Measurements from ENCODE around the gene CLEC2L. TPM values are rescaled to one million over a fixed set of nuclear protein-coding genes. Genes with fewer than 3 reads are reported as not detected.

Gene CLEC2L
- total RNA-seq, result not detected

DNA sequence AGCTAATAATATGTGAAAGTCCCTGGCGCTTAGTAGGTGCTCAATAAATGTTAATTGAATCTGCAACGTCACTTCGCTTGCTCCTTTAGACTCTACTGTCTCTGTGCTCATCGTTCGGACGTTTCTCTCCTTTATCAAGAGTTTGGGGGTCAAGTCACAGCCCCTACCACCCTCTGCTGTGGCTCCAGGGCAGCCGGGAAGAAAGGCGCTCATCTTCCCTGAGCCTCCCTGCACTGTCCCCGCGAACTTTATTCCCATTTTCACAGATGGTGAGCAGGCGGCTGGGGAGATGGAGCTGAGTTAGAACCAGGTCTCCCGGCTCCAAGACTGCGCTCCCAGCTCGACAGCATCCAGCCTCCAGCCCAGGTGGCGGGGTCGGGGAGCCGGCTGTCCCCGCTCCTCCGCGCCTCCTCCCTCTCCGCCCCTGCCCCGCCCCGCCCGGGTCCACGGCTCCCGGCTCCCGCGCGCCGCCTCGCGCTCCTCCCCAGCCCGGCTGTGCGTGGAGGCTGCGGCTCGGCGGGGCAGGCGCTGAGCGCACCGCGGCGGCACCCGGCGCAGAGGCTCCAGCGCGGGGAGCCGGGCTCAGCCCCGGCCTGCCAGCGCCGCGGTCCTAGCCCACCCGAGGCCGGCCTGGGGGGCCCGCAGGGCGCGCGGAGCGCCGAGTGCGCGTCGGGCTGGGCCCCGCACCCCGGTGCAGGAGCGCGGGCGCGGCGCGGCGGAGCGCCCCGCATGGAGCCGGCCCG is at the start of gene CLEC2L:
Gene CLEC2L, plus strand, starts transcription at position 487 of the 743 bp plus-strand sequence. Its CDS starts 243 bp downstream, at position 730.
- CTCF ChIA-PET, result no interaction called here
- Mint-ChIP-seq H3K4me3 (no peak within 1 kb of the TSS), H3K27me3 (ENCODE audit: low read depth) (peaks cover 33% of the 10 kb centered on the region), H3K4me1 (ENCODE audit: low read depth) (peaks cover 8% of the 10 kb centered on the region), H3K36me3 (ENCODE audit: low read depth) (no peaks in the 10 kb centered on the region), H3K27ac (no peak within 1 kb of the TSS), H3K9me3 (no peaks in the 10 kb centered on the region)
- intact Hi-C loops (cut with micrococcal nuclease), result no loop called here
- DNase-seq, result peak; percentile 8

DNA sequence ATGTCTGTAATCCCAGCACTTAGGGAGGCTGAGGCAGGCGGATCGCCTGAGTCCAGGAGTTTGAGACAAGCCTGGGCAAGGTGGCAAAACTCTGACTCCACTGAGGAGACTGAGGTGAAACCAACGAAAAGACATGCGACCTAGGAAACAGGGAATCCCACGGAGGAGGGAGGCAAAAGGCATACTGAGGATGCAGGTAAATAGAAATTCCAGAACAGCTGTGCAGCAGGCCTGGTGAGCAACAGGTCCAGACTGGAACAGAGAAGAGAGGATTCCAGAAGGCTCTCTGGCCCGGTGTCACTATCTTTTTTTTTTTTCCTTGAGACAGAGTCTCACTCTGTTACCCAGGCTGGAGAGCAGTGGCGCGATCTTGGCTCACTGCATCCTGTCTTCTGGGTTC is 47.3 kb upstream of the CLEC2L start:
- CTCF ChIA-PET, result interaction anchor here (0.5 to 1.2 kb wide), 2 partner anchors 23 to 112 kb away, joined by 3 read pairs; no protein-coding TSS in a partner anchor
- H3K4me1 Mint-ChIP-seq (ENCODE audit: low read depth), result no peaks in the 10 kb centered on the region

DNA sequence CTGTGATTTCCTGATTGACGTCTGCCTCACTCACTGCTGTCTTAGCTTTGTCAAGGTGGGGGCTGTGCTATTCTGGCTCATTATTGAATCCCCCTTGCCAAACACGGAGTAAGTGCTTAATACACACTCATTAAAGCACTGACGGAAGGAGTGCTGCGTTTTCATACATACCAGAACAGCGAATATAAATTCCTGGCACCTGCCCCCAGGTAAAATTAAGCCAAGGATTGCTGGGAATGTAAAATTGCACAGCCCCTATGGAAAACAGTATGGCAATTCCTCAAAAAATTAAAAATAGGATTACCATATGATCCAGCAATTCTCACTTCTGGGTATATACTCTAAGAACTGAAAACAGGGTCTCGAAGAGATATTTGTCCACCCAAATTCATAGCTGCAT is 46.6 kb upstream of the CLEC2L start:
- Mint-ChIP-seq H3K27ac (no peak overlapping the region), H3K9me3 (peaks cover 10% of the 10 kb centered on the region), H3K27me3 (ENCODE audit: low read depth) (peaks cover 12% of the 10 kb centered on the region), H3K4me3 (no peak overlapping the region), H3K4me1 (ENCODE audit: low read depth) (no peaks in the 10 kb centered on the region), H3K36me3 (ENCODE audit: low read depth) (peaks cover 2% of the 10 kb centered on the region)
- DNase-seq, result no peak
- intact Hi-C loops (cut with micrococcal nuclease), result no loop called here
- CTCF ChIA-PET, result no interaction called here

More for the DNA sequence above, 47.3 kb upstream of the CLEC2L start:
- Mint-ChIP-seq H3K27ac (no peak overlapping the region), H3K4me3 (no peak overlapping the region), H3K27me3 (ENCODE audit: low read depth) (peaks cover 7% of the 10 kb centered on the region), H3K36me3 (ENCODE audit: low read depth) (peaks cover 2% of the 10 kb centered on the region), H3K9me3 (peaks cover 10% of the 10 kb centered on the region)
- no peak for DNase-seq
- intact Hi-C loops (cut with micrococcal nuclease), result no loop called here

DNA sequence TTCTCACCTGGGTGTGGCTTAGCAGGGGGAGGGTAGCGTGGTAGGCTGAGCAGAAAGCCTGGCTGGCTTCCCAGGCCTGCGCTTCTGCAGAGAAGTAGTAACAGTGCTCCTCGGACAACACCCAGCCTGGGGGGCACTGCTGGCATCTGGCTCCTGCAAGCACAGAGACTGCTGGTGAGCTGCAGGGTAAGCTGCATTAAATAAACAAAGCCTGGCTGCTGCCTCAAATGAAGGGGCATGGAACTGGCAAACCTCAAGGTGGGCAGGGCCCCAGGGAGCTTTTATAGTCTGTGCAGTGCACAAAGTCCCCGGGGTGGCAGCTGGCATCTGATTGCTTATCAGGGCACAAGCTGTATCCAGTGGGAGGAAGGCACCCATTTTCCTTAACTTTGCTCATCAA is 43.9 kb upstream of the CLEC2L start:
- no peak for DNase-seq

DNA sequence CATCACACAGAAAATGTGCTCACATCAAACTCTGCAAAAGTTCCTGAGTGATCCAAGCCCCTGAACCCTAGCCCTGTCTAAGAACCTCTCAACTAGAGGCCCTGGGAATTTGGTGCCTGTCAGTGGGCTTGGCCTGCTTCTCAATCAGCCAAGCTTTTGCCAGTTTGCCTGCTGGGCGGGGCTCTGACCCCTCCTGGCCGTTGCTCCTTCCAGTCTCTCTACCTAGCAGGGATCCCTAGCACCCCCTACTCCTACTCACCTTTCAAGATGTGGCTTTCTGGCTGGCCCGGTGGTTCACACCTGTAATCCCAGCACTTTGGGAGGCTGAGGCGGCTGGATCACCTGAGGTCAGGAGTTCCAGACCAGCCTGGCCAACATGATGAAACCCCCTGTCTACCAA is 42.1 kb upstream of the CLEC2L start:
- no peaks in the 10 kb centered on the region for H3K36me3 Mint-ChIP-seq (ENCODE audit: low read depth)
- intact Hi-C loops (cut with micrococcal nuclease), result loop anchor here (5.0 kb wide), 1 partner anchor 49 kb away; no protein-coding TSS in a partner anchor
- no peak overlapping the region for H3K4me3 Mint-ChIP-seq
- H3K9me3 Mint-ChIP-seq, result no peaks in the 10 kb centered on the region
- peaks cover 2% of the 10 kb centered on the region for H3K4me1 Mint-ChIP-seq (ENCODE audit: low read depth)
- peaks cover 31% of the 10 kb centered on the region for H3K27me3 Mint-ChIP-seq (ENCODE audit: low read depth)
- no peak overlapping the region for H3K27ac Mint-ChIP-seq
- DNase-seq, result no peak
- CTCF ChIA-PET, result no interaction called here

More for the DNA sequence above, 43.9 kb upstream of the CLEC2L start:
- peaks cover 28% of the 10 kb centered on the region for H3K27me3 Mint-ChIP-seq (ENCODE audit: low read depth)
- intact Hi-C loops (cut with micrococcal nuclease), result loop anchor here (5.0 kb wide), 1 partner anchor 47 kb away; no protein-coding TSS in a partner anchor
- CTCF ChIA-PET, result interaction anchor here (0.9 kb wide), 2 partner anchors 128 to 141 kb away, joined by 3 to 4 read pairs; no protein-coding TSS in a partner anchor
- no peak overlapping the region for H3K27ac Mint-ChIP-seq
- H3K4me1 Mint-ChIP-seq (ENCODE audit: low read depth), result peaks cover 2% of the 10 kb centered on the region
- no peaks in the 10 kb centered on the region for H3K36me3 Mint-ChIP-seq (ENCODE audit: low read depth)
- H3K4me3 Mint-ChIP-seq, result no peak overlapping the region
- H3K9me3 Mint-ChIP-seq, result no peaks in the 10 kb centered on the region

DNA sequence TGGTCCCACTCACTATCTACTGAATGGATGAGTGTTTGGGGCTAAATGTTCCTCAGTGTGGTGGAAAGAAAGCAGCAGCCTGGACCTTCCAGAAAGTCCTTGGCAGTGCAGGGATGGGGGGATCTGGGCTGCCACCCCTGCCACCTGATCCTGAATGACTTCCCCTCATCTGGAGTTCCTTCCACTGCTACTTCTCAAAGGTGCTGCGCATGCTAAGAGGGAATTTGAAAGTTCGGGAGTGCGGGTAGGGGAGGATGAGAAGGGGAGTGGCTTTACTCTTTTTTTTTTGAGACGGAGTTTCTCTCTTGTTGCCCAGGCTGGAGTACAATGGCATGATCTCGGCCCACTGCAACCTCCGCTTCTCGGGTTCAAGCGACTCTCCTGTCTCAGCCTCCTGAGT is 41.4 kb upstream of the CLEC2L start:
- intact Hi-C loops (cut with micrococcal nuclease), result loop anchor here (5.0 kb wide), 1 partner anchor 50 kb away; no protein-coding TSS in a partner anchor
- H3K27ac Mint-ChIP-seq, result no peak overlapping the region
- CTCF ChIA-PET, result interaction anchor here (0.6 kb wide), 1 partner anchor 48 kb away, joined by 4 read pairs; no protein-coding TSS in a partner anchor
- no peaks in the 10 kb centered on the region for H3K9me3 Mint-ChIP-seq
- H3K4me3 Mint-ChIP-seq, result peak overlapping the region; percentile 43
- H3K4me1 Mint-ChIP-seq (ENCODE audit: low read depth), result peaks cover 2% of the 10 kb centered on the region
- peaks cover 31% of the 10 kb centered on the region for H3K27me3 Mint-ChIP-seq (ENCODE audit: low read depth)
- no peak for DNase-seq
- H3K36me3 Mint-ChIP-seq (ENCODE audit: low read depth), result no peaks in the 10 kb centered on the region

DNA sequence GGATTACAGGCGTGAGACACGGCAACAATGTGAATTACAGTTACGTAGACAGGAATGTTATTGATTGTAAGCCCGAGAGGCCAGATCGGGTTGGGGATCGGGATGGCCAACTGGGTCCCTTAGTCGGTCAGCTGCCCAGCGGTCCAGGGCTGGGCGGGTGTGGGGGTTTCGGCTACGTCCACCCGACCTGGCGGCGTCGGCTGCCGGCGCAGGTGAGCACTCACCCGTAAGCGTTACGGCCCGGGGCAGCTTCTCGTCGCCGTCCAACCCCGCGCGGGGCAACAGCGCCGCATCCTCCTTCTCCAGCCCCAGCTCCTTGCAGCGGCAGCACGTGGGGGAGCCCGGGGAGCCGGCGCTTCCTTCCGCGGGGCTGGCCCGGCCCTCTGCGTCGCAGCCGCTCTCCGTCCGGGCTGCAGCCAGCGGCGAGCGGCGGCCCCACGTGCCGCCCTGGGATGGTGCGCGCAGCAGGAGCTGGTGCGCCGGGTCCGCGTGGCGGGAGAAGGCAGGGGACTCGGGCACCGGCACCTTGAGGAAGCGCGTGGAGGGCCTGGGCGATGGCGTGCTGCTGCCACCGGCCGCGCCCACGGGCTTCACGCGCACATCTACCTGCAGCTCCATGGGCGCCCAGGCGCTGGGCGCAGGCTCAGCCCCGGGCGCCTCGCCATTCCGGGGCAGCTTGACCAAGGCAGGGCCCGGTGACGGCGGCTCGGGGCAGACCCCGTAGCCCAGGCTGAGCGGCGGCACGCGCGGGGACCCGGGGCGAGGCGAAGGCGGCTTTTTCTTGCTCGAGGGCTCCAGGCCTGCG is 40.6 kb upstream of the CLEC2L start:
- intact Hi-C loops (cut with micrococcal nuclease), result loop anchor here (5.0 kb wide), 1 partner anchor 51 kb away; no protein-coding TSS in a partner anchor
- peak; percentile 49 for DNase-seq
- H3K9me3 Mint-ChIP-seq, result no peaks in the 10 kb centered on the region
- no peaks in the 10 kb centered on the region for H3K36me3 Mint-ChIP-seq (ENCODE audit: low read depth)
- CTCF ChIA-PET, result interaction anchor here (0.6 to 1.3 kb wide), 5 partner anchors 13 to 400 kb away, joined by 3 to 7 read pairs (median 4); no protein-coding TSS in a partner anchor
- no peak overlapping the region for H3K27ac Mint-ChIP-seq
- peaks cover 2% of the 10 kb centered on the region for H3K4me1 Mint-ChIP-seq (ENCODE audit: low read depth)
- H3K27me3 Mint-ChIP-seq (ENCODE audit: low read depth), result peaks cover 33% of the 10 kb centered on the region
- H3K4me3 Mint-ChIP-seq, result peak overlapping the region; percentile 43

DNA sequence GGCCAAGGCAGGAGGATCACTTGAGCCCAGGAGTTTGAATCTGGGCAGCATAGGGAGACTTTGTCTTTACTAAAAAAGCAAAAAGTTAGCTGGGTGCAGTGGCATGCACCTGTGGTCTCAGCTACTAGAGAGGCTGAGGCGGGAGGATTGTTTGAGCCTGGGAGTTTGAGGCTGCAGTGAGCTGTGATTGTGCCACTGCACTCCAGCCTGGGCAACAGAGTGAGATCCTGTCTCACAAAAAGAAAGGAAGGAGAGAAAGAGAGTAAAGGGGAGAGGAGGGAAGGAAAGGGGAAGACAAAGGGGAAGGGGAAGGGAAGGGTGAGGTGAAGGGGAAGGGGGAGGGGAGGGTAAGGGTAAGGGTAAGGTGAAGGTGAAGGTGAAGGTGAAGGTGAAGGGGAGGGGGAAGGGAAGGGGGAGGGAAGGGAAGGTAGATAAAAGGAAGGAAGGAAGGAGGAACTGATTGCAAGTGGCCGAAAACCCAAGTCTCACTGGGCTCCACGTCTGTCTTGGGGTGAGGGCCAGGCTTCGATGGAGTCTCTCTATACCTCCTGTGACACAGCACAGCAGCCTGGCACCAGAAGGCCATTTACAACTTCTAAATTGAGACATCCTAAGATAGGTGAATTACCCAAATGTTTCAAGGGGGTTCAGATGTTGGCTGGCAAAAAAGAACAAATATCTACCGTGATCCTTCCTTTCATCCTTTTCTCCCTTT is 36.0 kb upstream of the CLEC2L start:
- Mint-ChIP-seq H3K4me1 (ENCODE audit: low read depth) (peaks cover 2% of the 10 kb centered on the region), H3K36me3 (ENCODE audit: low read depth) (no peaks in the 10 kb centered on the region), H3K27ac (no peak overlapping the region), H3K4me3 (no peak overlapping the region), H3K27me3 (ENCODE audit: low read depth) (peaks cover 16% of the 10 kb centered on the region), H3K9me3 (peaks cover 13% of the 10 kb centered on the region)
- CTCF ChIA-PET, result no interaction called here
- DNase-seq, result no peak
- intact Hi-C loops (cut with micrococcal nuclease), result no loop called here

DNA sequence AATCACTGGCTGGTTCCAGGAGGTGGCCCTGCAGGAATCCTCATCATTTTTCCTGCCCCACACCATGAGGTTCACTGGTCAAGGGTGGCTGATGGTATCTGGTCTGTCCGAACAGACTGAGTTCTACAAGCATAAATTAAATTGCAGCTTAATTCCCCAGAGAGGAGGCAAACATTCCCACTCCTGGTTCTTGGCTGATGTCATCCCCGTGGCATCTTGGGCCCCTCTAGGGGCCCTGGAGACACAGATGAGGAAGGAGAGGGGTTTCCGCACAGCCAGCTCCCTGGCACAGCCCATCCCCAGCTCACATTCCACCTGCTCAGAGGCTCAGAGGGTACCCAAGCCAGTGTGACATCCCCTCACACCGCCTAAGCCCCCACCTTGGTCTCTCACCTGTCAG is 34.7 kb upstream of the CLEC2L start:
- CTCF ChIA-PET, result interaction anchor here (1.4 kb wide), 1 partner anchor 54 kb away, joined by 5 read pairs; no protein-coding TSS in a partner anchor
- Mint-ChIP-seq H3K4me1 (ENCODE audit: low read depth) (peaks cover 2% of the 10 kb centered on the region), H3K27ac (no peak overlapping the region), H3K36me3 (ENCODE audit: low read depth) (no peaks in the 10 kb centered on the region), H3K27me3 (ENCODE audit: low read depth) (peaks cover 14% of the 10 kb centered on the region), H3K4me3 (no peak overlapping the region), H3K9me3 (peaks cover 18% of the 10 kb centered on the region)
- no peak for DNase-seq
- intact Hi-C loops (cut with micrococcal nuclease), result no loop called here

DNA sequence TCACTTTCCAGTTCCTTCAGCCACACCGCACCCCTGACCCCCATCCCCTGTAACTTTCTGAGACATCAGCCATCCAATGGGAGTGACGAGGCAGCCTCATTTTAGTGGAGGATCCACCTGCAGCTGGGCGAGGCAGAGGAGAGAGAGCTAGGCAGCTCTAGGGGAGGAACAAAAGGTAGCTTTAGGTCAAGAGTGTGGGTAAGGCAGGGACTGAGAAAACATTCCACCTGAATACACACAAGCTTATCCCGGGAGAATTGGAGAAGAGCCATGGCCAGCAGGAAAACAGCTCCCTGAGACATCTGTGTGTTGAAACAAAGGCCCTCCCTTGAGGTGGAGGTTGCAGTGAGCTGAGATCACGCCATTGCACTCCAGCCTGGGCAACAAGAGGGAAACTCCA is 33.4 kb upstream of the CLEC2L start:
- CTCF ChIA-PET, result interaction anchor here (0.8 kb wide), 1 partner anchor 20 kb away, joined by 4 read pairs; no protein-coding TSS in a partner anchor

DNA sequence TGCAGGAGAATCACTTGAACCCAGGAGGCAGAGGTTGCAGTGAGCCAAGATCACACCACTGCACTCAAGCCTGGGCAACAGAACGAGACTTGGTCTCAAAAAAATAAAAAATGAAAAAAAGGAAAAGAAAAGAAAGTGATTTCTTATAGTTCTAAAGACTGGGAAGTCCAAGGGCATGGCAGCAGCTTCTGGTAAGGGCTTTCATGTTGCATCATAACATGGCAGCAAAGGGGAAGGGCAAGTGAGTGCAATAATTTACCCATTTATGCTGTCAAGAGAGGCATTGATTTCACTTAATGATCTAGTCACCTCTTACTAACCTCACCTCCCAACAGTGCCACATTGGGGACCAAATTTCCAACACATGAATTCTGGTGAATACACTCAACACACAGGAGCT is 31.2 kb upstream of the CLEC2L start:
- Mint-ChIP-seq H3K27ac (no peak overlapping the region), H3K9me3 (peaks cover 18% of the 10 kb centered on the region), H3K4me3 (no peak overlapping the region), H3K27me3 (ENCODE audit: low read depth) (peaks cover 4% of the 10 kb centered on the region), H3K4me1 (ENCODE audit: low read depth) (peaks cover 6% of the 10 kb centered on the region), H3K36me3 (ENCODE audit: low read depth) (no peaks in the 10 kb centered on the region)
- CTCF ChIA-PET, result interaction anchor here (1.3 kb wide), 1 partner anchor 58 kb away, joined by 3 read pairs; no protein-coding TSS in a partner anchor
- intact Hi-C loops (cut with micrococcal nuclease), result no loop called here
- DNase-seq, result no peak

More for the DNA sequence above, 33.4 kb upstream of the CLEC2L start:
- H3K9me3 Mint-ChIP-seq, result peaks cover 18% of the 10 kb centered on the region
- DNase-seq, result no peak
- peaks cover 3% of the 10 kb centered on the region for H3K4me1 Mint-ChIP-seq (ENCODE audit: low read depth)
- intact Hi-C loops (cut with micrococcal nuclease), result no loop called here
- H3K27me3 Mint-ChIP-seq (ENCODE audit: low read depth), result peaks cover 4% of the 10 kb centered on the region
- no peak overlapping the region for H3K4me3 Mint-ChIP-seq
- H3K27ac Mint-ChIP-seq, result no peak overlapping the region
- no peaks in the 10 kb centered on the region for H3K36me3 Mint-ChIP-seq (ENCODE audit: low read depth)
